Right lobe of liver (tissue), 4 donors: Measurements from ENCODE around the gene STX3.

Experiments used
- CTCF ChIP-seq, 4 donors: fragments of 200-600 bp in 3 of 4; fragments of 450-650 bp in 1 of 4; IDR thresholded peaks; one replicate each; pipeline versions ENCODE4 v1.5.1 to v1.8.0; 2016 to 2022; ENCODE audit warnings: antibody characterized with exemption in 4 of 4, mild to moderate bottlenecking in 2 of 4
- POLR2A ChIP-seq: fragments of 450-650 bp; IDR thresholded peaks from one replicate; pipeline ENCODE4 v1.6.1; 2017; ENCODE audit warnings: antibody characterized with exemption, mild to moderate bottlenecking
- donor health status: DM: no; HTN: no; CAD: no.
- donor health status: DM: no; HTN: no; CAD: no.
- donor health status: DM: no; HTN: yes; CAD: no.

- TF ChIP-seq CTCF (IDR thresholded peaks at IDR 0.05) (no peak), POLR2A (no peak)
Measured at GRCh38 chr11:59814021-59814420, 58.8 kb downstream of the STX3 start.
